NOMO-1 treated with dmso at 0.1 percent for 144 hours (cell line): ENCODE results near the gene RNU1-3.
"Not testable (repeated sequence)": the region's sequence is repeated elsewhere in the genome, so short reads cannot be mapped to it uniquely, and the experiment has no call there.

Experiments used
- DNase-seq: peaks from one replicate; lab custom pipeline; 2025; ENCODE audit not compliant: unreplicated experiment; lab: John Stamatoyannopoulos, UW

The RNU1-3 gene

GRCh38 chr1:16639091-16640031 is 27.4 kb downstream of the RNU1-3 start:
- DNase-seq = not testable (repeated sequence)

- not testable (repeated sequence) for DNase-seq
Observed at GRCh38 chr1:16637941-16638778, 28.6 kb downstream of the RNU1-3 start.

DNA sequence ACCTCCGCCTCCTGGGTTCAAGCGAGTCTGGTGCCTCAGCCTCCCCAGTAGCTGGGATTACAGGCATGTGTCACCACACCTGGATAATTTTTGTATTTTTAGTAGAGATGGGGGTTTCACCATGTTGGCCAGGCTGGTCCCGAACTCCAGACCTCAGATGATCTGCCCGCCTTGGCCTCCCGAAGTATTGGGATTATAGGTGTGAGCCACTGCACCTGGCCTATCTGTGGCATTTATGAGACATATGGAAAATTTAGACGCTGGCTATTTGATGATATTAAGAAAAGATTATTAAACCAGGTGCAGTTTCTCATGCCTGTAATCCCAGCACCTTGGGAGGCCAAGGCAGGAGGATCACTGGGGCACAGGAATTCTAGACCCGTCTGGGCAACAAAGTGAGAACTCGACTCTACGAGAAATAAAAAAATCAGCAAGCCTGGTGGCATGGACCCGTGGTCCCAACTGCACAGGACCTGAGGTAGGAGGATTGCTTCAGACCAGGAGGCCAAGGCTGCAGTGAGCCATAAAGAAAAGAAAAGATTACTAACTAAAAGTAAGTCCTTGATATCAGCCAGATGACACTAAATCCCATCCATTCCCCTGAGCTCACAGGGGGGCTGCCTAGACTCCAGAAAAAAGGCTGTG is 30.1 kb downstream of the RNU1-3 start:
- DNase-seq = not testable (repeated sequence)

DNA sequence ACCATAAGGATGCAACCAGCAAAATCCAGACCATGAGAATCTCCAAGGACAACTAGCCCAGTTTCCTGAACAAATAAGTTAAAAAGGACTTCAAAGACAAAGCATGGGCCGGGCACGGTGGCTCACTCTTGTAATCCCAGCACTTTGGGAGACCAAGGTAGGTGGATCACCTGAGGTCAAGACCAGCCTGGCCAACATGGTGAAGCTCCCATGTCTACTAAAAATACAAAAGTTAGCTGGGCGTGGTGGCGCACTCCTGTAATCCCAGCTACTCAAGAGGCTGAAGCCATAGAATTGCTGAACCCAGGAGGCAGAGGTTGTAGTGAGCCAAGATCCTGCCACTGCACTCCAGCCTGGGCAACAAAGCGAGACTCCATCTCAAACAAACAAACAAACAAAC is 30.8 kb downstream of the RNU1-3 start:
- DNase-seq = not testable (repeated sequence)

- not testable (repeated sequence) for DNase-seq
Observed at GRCh38 chr1:16633540-16634282, 33.0 kb downstream of the RNU1-3 start.

GRCh38 chr1:16632044-16632850 is 34.5 kb downstream of the RNU1-3 start:
- DNase-seq = not testable (repeated sequence)

DNA sequence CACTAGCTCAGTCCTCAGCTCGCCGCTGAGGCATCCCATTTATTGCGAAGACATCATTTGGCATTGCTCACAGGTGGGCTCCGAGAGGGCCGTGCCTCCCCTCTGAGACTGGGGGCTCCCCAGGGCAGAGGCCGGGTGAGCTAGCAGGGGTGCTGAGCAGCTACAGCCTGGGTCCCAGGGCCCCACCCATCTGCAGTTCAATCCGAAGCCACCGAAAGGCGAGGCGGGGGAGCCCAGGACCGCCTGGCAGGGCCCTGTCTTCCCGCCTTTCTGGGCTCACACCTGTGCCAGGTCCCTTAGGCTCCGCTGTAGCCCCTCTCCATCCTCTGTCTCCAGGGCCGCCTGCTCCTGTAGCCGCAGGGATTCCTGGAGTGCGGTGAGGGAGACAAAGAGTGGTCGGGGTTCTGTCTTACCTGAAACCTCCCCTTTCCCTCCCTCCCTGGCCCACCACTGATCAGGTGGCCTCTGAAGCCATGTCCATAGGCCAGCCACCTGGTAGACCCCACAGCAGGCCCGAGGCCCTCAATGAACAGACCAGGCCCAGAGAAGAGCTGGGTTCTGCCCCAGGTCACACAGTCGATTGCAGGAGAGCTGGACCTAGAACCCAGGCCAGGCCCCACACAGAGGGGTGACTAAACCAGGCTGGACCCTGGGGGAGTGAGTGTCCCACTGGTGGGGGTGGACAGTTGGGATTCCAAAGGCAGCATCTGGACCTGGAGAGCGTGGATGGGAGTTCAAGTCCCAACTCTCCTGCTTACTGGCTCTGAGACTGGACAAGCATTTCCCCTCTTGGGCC is 35.3 kb downstream of the RNU1-3 start:
- DNase-seq = no peak

- no peak for DNase-seq
Observed at GRCh38 chr1:16630661-16631247, 36.0 kb downstream of the RNU1-3 start.

DNA sequence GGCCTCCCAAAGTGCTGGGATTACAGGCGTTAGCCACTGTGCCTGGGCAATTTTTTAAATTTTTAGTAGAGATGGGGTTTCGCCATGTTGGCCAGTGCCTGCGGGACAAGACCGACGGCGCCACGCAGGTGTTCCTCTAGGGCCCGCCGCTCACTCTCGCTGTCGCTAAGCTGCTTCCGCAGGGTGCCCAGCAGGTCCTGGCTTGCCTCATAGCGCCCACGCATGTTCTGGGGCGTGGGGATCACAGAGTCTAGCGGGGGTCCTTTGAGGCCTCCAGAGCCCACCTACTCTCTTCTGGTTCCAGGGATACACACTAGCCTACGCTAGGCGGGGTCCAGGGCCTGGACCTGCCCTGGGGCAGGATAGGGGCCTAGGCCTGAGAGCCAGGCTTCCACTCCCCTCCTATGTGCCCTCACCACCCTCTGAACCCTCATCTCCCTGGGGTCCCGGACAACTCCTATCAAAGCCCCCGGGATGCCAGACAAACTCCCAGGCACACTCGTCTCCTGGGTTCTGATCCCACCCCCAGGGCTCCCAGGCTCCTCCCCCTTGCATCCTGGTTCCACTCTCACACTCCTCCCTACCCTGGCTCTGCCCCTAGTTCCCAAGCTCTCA is 36.7 kb downstream of the RNU1-3 start:
- not testable (repeated sequence) for DNase-seq

DNA sequence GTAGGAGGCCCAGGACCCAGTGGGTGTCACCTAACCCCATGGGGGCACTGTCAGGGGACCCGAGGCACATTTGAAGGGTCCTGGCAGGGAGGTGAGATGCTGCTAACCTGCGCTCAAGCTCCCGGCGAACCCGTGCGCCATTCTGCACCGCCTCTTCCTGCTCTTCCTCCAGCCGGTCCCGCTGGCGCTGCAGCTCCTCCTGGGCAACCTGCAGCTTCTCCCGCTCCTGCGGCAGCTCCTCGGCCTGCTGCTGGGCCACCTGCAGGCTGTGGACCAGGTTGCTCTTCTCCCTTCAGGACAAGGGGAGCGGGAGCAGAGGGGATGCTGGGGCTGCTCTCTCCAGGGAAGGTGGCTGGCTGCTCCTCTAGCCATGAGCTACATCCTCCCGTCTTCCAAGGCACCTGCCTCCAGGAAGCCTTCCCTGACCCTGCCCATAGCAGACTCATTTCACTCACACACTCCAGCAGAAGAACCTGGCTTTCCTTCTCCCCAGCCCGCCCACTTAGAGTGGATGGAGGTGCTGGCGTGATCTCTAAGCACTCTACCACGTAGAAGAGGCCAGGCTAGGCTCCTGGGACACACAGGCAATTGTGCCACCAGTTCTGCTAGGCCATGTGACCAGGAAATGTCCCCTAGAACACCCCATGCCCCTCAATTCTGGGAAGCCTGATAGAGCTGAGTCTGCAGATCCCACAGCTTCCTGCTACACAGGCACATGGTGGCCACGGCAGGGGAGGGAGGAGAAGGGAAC is 38.2 kb downstream of the RNU1-3 start:
- DNase-seq = no peak

DNA sequence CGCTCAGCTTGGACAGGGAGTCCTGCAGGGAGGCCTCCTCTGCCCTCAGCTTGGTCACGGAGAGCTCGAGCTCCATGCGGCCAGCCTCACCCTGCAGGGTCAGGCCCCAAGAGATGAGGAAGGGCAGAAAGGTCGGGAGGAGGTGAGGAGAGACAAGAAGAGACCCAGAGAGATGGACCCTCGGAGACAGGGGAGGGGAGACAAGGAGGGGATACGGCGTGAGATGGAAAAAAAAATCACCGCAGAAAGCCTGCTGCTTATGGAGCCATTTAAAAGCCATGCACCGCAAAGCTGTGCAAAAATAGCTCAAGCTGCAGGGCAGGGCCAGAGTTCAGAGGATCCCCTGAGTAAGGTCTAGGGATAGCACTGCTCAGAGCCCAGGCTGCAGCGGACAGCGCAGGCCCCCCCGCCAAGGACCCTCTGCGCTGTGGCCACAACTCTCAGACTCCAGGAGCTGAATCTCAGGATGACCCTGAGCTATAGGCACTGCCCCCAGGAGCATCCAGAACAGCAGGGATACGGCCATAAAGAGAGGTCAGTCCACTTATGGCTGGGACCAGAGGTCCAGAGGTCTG is 40.3 kb downstream of the RNU1-3 start:
- not testable (repeated sequence) for DNase-seq

GRCh38 chr1:16625497-16626408 is 41.0 kb downstream of the RNU1-3 start:
- no peak for DNase-seq

DNA sequence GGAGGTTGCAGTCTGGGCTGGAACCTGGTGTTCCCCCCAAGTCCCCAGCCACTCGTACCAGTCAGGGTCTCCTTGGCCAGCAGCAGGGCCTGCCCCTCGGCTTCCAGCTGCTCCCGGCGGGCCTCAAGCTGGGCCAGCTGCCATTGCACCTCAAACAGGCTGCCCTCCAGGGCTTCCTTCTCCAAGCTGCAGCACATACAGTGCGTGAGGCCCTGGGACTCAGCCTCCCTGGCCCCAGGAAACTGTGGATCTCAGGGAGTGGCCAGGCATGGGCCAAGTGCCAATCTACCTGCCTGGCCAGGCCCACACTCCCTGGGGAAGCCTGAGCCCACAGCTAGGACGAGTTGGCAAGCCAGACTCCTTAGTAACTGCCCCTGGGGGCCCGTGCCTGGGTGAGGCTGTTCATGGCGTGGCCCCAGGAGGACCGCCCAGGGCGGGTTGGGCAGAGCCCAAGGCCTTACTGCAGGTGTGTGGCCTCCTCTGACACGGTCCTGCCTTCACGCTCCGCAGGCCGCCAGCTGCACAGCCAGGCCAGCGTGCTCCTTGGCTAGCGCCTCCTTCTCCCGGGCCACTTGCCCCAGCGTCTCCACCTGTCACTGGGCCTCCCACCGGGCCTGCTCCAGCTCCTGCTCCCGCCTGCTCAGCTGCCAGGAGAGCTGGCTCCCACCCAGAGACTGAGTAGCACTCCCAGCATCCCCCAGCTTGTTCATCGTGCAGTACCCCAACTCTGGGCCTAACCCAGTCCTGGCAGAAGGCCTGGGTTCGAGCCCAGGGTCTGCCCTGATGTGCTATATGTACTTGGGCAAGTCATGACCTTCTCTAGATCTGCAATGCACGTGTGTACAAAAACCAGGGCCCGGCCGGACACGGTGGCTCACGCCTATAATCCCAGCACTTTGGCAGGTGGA is 42.7 kb downstream of the RNU1-3 start:
- DNase-seq = not testable (repeated sequence)

DNA sequence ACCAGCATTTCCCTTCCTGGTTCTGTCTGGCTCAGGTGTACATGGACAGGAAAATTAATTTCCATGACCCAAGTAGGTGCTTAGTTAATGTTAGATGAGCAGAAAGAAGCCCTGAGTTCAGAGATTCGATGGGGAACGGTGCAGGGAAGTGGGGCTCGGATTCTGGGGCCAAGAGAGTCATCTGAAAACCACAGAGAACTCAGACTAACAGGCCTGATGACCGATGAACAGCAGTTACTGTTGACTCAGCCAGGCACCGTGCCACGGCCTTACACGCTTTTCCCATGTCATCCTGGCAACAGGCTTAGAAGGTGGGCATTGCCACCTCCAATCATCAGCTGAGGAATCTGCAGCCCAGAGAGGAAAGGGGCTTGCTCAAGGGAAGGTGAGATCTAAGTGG is 43.4 kb downstream of the RNU1-3 start:
- not testable (repeated sequence) for DNase-seq
